ENCODE measurements around the gene ATG4B.

Gene ATG4B

DNA sequence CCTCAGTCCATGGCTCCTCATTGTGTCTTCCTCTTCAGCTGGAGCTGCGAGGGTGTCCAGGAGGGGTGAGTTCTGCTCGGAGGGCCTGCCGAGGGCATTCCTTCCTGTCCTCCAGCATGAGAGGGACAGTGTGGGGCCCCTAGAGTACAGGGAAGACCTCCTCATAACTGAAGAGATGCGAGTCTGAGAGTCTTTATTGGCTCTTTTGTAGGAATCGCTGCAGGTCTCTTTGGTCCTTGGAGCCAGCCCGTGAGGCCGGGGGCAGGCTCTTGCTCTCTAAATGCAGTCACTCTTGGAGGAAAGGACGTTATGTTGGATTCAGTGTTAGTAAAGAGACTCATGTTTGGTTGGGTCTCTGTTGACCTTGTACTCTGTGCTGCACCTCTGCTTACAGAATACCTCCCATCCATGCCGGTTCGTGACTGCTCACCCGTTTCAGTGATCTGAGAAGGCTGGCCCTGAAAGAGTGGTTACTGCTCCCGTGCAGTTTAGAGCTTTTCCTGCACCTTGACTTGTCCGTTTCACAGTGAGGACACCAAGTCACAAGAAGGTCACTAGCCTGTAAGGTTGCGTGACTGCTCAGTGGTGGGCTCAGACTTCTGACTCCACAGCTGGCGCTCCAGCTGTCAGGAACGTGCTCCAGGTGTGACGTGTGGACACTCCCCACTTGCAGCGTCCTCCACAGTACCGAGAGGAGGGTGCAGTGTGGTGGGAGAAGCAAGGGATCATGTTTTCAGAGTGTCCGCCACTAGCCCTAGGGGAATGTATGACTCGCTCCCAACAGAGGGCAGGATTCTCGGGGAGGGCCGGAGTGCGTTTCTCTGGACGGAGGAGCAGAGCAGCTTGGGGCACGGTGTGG, 7.8 kb downstream of the ATG4B start:
- Histone ChIP-seq H3K9ac (ENCODE audit: low read depth, low read length) (no peak overlapping the region), H3K36me3 (ENCODE audit: insufficient read depth, low read length) (peaks cover 7% of the 10 kb centered on the region), H3K27me3 (ENCODE audit: insufficient read depth, low read length) (no peaks in the 10 kb centered on the region), H3K4me3 (ENCODE audit: low read length) (no peak overlapping the region), H3K27ac (ENCODE audit: low read depth, low read length) (no peak overlapping the region), H3K9me3 (ENCODE audit: insufficient read depth, low read depth, low read length) (no peaks in the 10 kb centered on the region), H3K4me1 (ENCODE audit: insufficient read depth, low read length) (0 out of 2 replicates have a peak, but pooled peaks cover 3% of the 10 kb centered on the region)
- 94% methylated on average over 26 of the region's 26 CpGs for WGBS

- WGBS: 95% methylated on average over 14 of the region's 14 CpGs
- Histone ChIP-seq H3K27me3 (ENCODE audit: insufficient read depth, low read length) (no peaks in the 10 kb centered on the region), H3K4me1 (ENCODE audit: insufficient read depth, low read length) (0 out of 2 replicates have a peak, but pooled peaks cover 3% of the 10 kb centered on the region), H3K27ac (ENCODE audit: low read depth, low read length) (no peak overlapping the region), H3K9me3 (ENCODE audit: insufficient read depth, low read depth, low read length) (no peaks in the 10 kb centered on the region), H3K36me3 (ENCODE audit: insufficient read depth, low read length) (peaks cover 7% of the 10 kb centered on the region), H3K9ac (ENCODE audit: low read depth, low read length) (no peak overlapping the region), H3K4me3 (ENCODE audit: low read length) (no peak overlapping the region)
Measured at GRCh38 chr2:241645915-241646645, 8.6 kb downstream of the ATG4B start.

DNA sequence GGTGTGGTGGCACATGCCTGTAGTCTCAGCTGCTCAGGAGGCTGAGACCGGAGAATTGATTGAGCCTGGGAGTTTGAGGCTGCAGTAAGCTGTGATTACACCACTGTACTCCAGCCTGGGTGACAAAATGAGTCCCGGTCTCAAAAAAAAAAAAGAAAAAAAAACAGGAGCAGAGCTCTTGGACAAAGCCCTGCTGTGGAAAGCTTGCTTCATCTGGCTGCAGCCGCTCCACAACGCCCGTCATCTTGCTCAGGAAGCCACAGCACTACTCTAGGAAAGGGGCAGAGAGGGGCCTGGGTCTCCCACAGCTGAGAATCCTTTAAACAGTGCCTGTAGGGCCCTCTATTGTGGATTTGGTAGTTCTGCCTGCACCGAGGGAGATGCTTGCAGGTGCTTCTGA, 11.0 kb downstream of the ATG4B start:
- 87% methylated on average over 6 of the region's 6 CpGs for WGBS
- Histone ChIP-seq H3K9me3 (ENCODE audit: insufficient read depth, low read depth, low read length) (no peaks in the 10 kb centered on the region), H3K4me3 (ENCODE audit: low read length) (no peak overlapping the region), H3K27ac (ENCODE audit: low read depth, low read length) (no peak overlapping the region), H3K27me3 (ENCODE audit: insufficient read depth, low read length) (no peaks in the 10 kb centered on the region), H3K4me1 (ENCODE audit: insufficient read depth, low read length) (0 out of 2 replicates have a peak, but pooled peaks cover 3% of the 10 kb centered on the region), H3K36me3 (ENCODE audit: insufficient read depth, low read length) (peaks cover 27% of the 10 kb centered on the region), H3K9ac (ENCODE audit: low read depth, low read length) (no peak overlapping the region)

DNA sequence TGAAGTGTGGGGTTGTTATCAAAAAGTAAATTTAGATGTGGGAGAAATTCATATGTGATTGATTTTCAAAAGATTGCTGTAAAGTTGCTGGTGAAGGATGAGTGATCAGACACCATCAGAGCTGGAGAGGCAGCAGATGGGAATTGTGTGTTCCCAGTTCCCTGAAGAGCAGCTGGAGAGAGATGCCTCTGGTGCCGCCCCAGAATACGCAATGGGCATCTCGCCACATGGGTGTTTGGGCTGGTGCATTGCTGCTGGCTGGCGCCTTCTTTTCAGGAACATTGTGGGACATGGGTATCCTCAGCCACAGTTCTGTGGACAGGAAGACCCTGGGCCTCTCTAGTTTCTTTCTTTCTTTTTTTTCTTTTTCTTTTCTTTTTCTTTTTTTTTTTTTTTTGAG, 11.9 kb downstream of the ATG4B start:
- Histone ChIP-seq H3K4me1 (ENCODE audit: insufficient read depth, low read length) (0 out of 2 replicates have a peak, but pooled peaks cover 3% of the 10 kb centered on the region), H3K36me3 (ENCODE audit: insufficient read depth, low read length) (peaks cover 34% of the 10 kb centered on the region), H3K4me3 (ENCODE audit: low read length) (no peak overlapping the region), H3K9ac (ENCODE audit: low read depth, low read length) (no peak overlapping the region), H3K9me3 (ENCODE audit: insufficient read depth, low read depth, low read length) (no peaks in the 10 kb centered on the region), H3K27me3 (ENCODE audit: insufficient read depth, low read length) (no peaks in the 10 kb centered on the region), H3K27ac (ENCODE audit: low read depth, low read length) (no peak overlapping the region)
- WGBS: 96% methylated on average over 4 of the region's 4 CpGs

DNA sequence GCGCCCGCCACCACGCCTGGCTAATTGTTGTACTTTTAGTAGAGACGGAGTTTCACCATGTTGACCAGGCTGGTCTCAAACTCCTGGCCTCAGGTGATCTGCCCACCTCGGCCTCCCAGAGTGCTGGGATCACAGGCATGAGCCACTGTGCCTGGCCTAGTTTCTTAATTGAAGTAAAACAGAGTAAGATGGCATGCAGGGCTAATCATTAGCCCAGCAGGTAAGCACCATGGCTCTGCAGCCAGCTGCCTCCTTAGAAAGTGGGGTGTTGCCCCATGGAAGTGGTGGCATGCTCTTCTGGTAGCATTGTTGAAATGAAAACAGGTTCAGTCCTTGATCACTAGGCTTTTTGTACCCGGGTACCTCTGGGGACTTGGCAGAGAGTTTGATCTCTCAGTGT, 12.4 kb downstream of the ATG4B start:
- H3K9me3 ChIP-seq (ENCODE audit: insufficient read depth, low read depth, low read length): no peaks in the 10 kb centered on the region
- no peak overlapping the region for H3K4me3 ChIP-seq (ENCODE audit: low read length)

DNA sequence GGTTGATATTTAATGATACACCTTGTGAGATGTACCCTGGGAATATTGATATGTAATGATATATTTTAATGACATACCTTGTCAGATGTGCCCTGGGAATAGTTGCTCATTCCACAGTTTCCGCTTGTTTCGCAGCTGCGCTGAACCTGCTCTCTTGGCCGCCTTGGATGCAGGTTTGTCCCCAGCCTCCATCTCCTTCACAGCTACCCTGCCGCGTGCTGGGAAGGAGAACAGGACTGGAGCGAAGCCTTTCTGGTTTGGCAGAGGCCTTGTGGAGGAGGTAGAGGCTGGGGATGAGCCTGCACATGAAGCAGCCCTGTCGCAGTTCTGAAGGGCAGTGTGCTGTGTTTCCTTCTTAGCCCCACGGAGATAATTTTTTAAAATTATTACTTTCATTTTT, 14.6 kb downstream of the ATG4B start:
- Histone ChIP-seq H3K9me3 (ENCODE audit: insufficient read depth, low read depth, low read length) (no peaks in the 10 kb centered on the region), H3K27me3 (ENCODE audit: insufficient read depth, low read length) (no peaks in the 10 kb centered on the region), H3K4me3 (ENCODE audit: low read length) (no peak overlapping the region), H3K4me1 (ENCODE audit: insufficient read depth, low read length) (0 out of 2 replicates have a peak, but pooled peaks cover 3% of the 10 kb centered on the region), H3K27ac (ENCODE audit: low read depth, low read length) (no peak overlapping the region), H3K9ac (ENCODE audit: low read depth, low read length) (no peak overlapping the region), H3K36me3 (ENCODE audit: insufficient read depth, low read length) (peaks cover 54% of the 10 kb centered on the region)
- WGBS: over 99% methylated on average over 8 of the region's 9 CpGs

More for the DNA sequence above, 12.4 kb downstream of the ATG4B start:
- Histone ChIP-seq H3K9ac (ENCODE audit: low read depth, low read length) (no peak overlapping the region), H3K27me3 (ENCODE audit: insufficient read depth, low read length) (no peaks in the 10 kb centered on the region), H3K4me1 (ENCODE audit: insufficient read depth, low read length) (0 out of 2 replicates have a peak, but pooled peaks cover 3% of the 10 kb centered on the region), H3K27ac (ENCODE audit: low read depth, low read length) (no peak overlapping the region), H3K36me3 (ENCODE audit: insufficient read depth, low read length) (peaks cover 40% of the 10 kb centered on the region)
- WGBS: 95% methylated on average over 6 of the region's 6 CpGs

- Histone ChIP-seq H3K27ac (ENCODE audit: low read depth, low read length) (no peak overlapping the region), H3K36me3 (ENCODE audit: insufficient read depth, low read length) (peaks cover 56% of the 10 kb centered on the region), H3K9me3 (ENCODE audit: insufficient read depth, low read depth, low read length) (no peaks in the 10 kb centered on the region), H3K9ac (ENCODE audit: low read depth, low read length) (no peak overlapping the region), H3K4me1 (ENCODE audit: insufficient read depth, low read length) (0 out of 2 replicates have a peak, but pooled peaks cover 3% of the 10 kb centered on the region), H3K4me3 (ENCODE audit: low read length) (no peak overlapping the region), H3K27me3 (ENCODE audit: insufficient read depth, low read length) (no peaks in the 10 kb centered on the region)
- WGBS: 96% methylated on average over 9 of the region's 9 CpGs
Measured at GRCh38 chr2:241652722-241653121, 15.2 kb downstream of the ATG4B start.

GRCh38 chr2:241653210-241653750, 15.8 kb downstream of the ATG4B start:
- H3K9ac ChIP-seq (ENCODE audit: low read depth, low read length): no peak overlapping the region
- no peak overlapping the region for H3K4me3 ChIP-seq (ENCODE audit: low read length)
- no peaks in the 10 kb centered on the region for H3K27me3 ChIP-seq (ENCODE audit: insufficient read depth, low read length)
- H3K27ac ChIP-seq (ENCODE audit: low read depth, low read length): no peak overlapping the region
- WGBS: 97% methylated on average over 13 of the region's 13 CpGs
- no peaks in the 10 kb centered on the region for H3K9me3 ChIP-seq (ENCODE audit: insufficient read depth, low read depth, low read length)
- 0 out of 2 replicates have a peak, but pooled peaks cover 3% of the 10 kb centered on the region for H3K4me1 ChIP-seq (ENCODE audit: insufficient read depth, low read length)
- H3K36me3 ChIP-seq (ENCODE audit: insufficient read depth, low read length): peaks cover 59% of the 10 kb centered on the region

DNA sequence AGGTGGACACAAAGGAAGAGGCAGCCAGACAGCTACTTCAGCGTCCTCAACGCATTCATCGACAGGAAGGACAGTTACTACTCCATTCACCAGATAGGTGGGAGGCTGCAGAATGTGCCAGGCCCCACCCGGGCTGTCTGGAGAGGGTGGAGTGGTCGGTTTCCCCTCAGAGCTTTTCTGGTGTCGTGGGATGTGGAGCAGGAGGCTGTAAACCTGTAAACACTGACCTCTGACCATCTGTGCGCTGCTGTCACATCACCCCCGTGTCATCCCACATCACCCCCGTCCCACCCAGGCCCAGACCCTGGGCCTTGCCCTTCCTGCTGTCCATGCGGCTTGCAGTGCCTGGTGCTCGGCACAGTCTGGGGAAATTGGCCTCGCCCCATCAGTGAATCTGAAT, 17.1 kb downstream of the ATG4B start:
- Histone ChIP-seq H3K36me3 (ENCODE audit: insufficient read depth, low read length) (peaks cover 68% of the 10 kb centered on the region), H3K9me3 (ENCODE audit: insufficient read depth, low read depth, low read length) (no peaks in the 10 kb centered on the region)

GRCh38 chr2:241655516-241656189, 18.2 kb downstream of the ATG4B start:
- H3K27me3 ChIP-seq (ENCODE audit: insufficient read depth, low read length): no peaks in the 10 kb centered on the region
- H3K27ac ChIP-seq (ENCODE audit: low read depth, low read length): no peak overlapping the region
- H3K36me3 ChIP-seq (ENCODE audit: insufficient read depth, low read length): peaks cover 77% of the 10 kb centered on the region
- no peak overlapping the region for H3K4me3 ChIP-seq (ENCODE audit: low read length)
- no peak overlapping the region; the same call in 1 of the 2 replicates for H3K9ac ChIP-seq (ENCODE audit: low read depth, low read length)
- no peaks in the 10 kb centered on the region for H3K9me3 ChIP-seq (ENCODE audit: insufficient read depth, low read depth, low read length)
- WGBS: 94% methylated on average over 17 of the region's 17 CpGs
- H3K4me1 ChIP-seq (ENCODE audit: insufficient read depth, low read length): no peaks in the 10 kb centered on the region

More for the DNA sequence above, 17.1 kb downstream of the ATG4B start:
- H3K4me1 ChIP-seq (ENCODE audit: insufficient read depth, low read length): 0 out of 2 replicates have a peak, but pooled peaks cover 3% of the 10 kb centered on the region
- H3K9ac ChIP-seq (ENCODE audit: low read depth, low read length): no peak overlapping the region
- H3K27me3 ChIP-seq (ENCODE audit: insufficient read depth, low read length): no peaks in the 10 kb centered on the region
- WGBS: 95% methylated on average over 12 of the region's 12 CpGs
- no peak overlapping the region for H3K27ac ChIP-seq (ENCODE audit: low read depth, low read length)
- H3K4me3 ChIP-seq (ENCODE audit: low read length): no peak overlapping the region
